Thyroid gland (tissue), 4 donors: ENCODE measurements around the gene SCGB3A1. TPM values are rescaled to one million over a fixed set of nuclear protein-coding genes. Genes with fewer than 3 reads are reported as not detected.
A peak's percentile ranks its signal among the peaks of the same experiment; 100 is the strongest.

ENCODE experiments used
- DNase-seq, 2 donors: peaks; one replicate each; pipeline ENCODE4 v3.0.0-alpha.2; 2019
- H3K27ac ChIP-seq, 3 donors: fragments of 200-600 bp; sonication (generic); 1 replicate in 2 of 3; 2 replicates in 1 of 3; pipeline ENCODE4 v1.5.1; 2016 to 2019; ENCODE audit warnings: mild to moderate bottlenecking in 1 of 3, moderate library complexity in 1 of 3
- H3K27me3 ChIP-seq: fragments of 200-600 bp; sonication (generic); one replicate; pipeline ENCODE4 v1.5.1; 2019
- H3K36me3 ChIP-seq, 2 donors: fragments of 200-600 bp; sonication (generic); one replicate each; pipeline ENCODE4 v1.5.1; 2016 to 2019
- H3K4me1 ChIP-seq, 2 donors: fragments of 200-600 bp; sonication (generic); one replicate each; pipeline ENCODE4 v1.5.1; 2017 to 2019
- H3K4me3 ChIP-seq, 3 donors: fragments of 200-600 bp; sonication (generic); replicated peaks in 1 of 3; 1 replicate in 2 of 3; 2 replicates in 1 of 3; pipeline ENCODE4 v1.5.1; 2016; ENCODE audit warnings: mild to moderate bottlenecking in 1 of 3
- H3K9me3 ChIP-seq: fragments of 200-600 bp; sonication (generic); one replicate; pipeline ENCODE4 v1.5.1; 2017
- POLR2A ChIP-seq, 2 donors: fragments of 450-650 bp; IDR thresholded peaks; one replicate each; pipeline ENCODE4 v1.6.1; 2017; ENCODE audit warnings: antibody characterized with exemption in 2 of 2, mild to moderate bottlenecking in 2 of 2, moderate library complexity in 1 of 2
- WGBS, 2 donors: methylation state at CpG; one replicate each; pipeline ENCODE4 v1.1.5; 2017; 5-methylcytosine and 5-hydroxymethylcytosine counted together
- intact Hi-C: fragments of 100-400 bp; cut with DNase I; formaldehyde crosslinking; loops from one replicate; pipeline ENCODE4 v1.15.1; 2023
- total RNA-seq, 4 donors: library from RNA; depleted of rRNA; stranded (reverse); fragments of >200 nt; gene quantifications; one replicate each; pipeline ENCODE4 v1.2.3, GENCODE V29; 2016
- TF ChIP-seq, protein P1 (sequence below), 6 experiments: fragments of 200-600 bp in 3 of 6; fragments of 450-650 bp in 3 of 6; sonication (generic) in 3 of 6; IDR thresholded peaks; one replicate each; pipeline ENCODE4 v1.5.1; 2016 to 2019; ENCODE audit warnings: antibody characterized with exemption in 6 of 6, mild to moderate bottlenecking in 2 of 6, inconsistent platforms in 1 of 6, moderate library complexity in 1 of 6

SCGB3A1 gene
- total RNA-seq, 4 donors from 2014 or later = 1.0 to 8.1 (median 3.5) TPM; not detected in 1

DNA sequence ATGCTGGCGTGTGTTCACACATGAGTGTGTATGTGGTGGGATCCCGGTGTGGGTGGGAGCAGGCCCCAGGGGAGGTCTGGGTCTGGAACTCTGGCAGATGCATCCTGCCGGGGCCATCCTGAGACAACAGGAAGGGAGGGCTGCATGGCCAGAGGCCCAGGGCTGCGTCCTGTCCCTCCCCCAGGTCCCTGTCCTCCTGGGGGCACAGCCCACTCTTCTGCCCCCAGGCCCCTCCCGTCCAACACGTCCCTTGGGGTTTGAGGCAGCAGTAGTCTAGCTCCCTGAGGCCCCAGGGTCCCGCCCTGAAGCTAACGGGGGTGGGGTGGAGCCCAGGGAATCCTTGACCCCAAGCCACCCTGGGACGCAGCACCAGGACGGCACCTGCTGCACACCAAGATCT is 41.5 kb upstream of the SCGB3A1 start:
- no peak for TF ChIP-seq POLR2A (IDR thresholded peaks at IDR 0.05)
- TF ChIP-seq, protein P1, sequence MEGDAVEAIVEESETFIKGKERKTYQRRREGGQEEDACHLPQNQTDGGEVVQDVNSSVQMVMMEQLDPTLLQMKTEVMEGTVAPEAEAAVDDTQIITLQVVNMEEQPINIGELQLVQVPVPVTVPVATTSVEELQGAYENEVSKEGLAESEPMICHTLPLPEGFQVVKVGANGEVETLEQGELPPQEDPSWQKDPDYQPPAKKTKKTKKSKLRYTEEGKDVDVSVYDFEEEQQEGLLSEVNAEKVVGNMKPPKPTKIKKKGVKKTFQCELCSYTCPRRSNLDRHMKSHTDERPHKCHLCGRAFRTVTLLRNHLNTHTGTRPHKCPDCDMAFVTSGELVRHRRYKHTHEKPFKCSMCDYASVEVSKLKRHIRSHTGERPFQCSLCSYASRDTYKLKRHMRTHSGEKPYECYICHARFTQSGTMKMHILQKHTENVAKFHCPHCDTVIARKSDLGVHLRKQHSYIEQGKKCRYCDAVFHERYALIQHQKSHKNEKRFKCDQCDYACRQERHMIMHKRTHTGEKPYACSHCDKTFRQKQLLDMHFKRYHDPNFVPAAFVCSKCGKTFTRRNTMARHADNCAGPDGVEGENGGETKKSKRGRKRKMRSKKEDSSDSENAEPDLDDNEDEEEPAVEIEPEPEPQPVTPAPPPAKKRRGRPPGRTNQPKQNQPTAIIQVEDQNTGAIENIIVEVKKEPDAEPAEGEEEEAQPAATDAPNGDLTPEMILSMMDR (IDR thresholded peaks at IDR 0.05) = no peak
- DNase-seq = peak in 1 of 2 donors; percentile 30
- Histone ChIP-seq H3K9me3 (no peaks in the 10 kb centered on the region), H3K27me3 (no peaks in the 10 kb centered on the region), H3K27ac (no peak overlapping the region), H3K4me3 (no peak overlapping the region), H3K4me1 (no peaks in the 10 kb centered on the region), H3K36me3 (no peaks in the 10 kb centered on the region)
- WGBS, 2 donors = 76 to 84% methylated on average over 8 to 9 of the region's 10 CpGs
- intact Hi-C loops = no loop called here

DNA sequence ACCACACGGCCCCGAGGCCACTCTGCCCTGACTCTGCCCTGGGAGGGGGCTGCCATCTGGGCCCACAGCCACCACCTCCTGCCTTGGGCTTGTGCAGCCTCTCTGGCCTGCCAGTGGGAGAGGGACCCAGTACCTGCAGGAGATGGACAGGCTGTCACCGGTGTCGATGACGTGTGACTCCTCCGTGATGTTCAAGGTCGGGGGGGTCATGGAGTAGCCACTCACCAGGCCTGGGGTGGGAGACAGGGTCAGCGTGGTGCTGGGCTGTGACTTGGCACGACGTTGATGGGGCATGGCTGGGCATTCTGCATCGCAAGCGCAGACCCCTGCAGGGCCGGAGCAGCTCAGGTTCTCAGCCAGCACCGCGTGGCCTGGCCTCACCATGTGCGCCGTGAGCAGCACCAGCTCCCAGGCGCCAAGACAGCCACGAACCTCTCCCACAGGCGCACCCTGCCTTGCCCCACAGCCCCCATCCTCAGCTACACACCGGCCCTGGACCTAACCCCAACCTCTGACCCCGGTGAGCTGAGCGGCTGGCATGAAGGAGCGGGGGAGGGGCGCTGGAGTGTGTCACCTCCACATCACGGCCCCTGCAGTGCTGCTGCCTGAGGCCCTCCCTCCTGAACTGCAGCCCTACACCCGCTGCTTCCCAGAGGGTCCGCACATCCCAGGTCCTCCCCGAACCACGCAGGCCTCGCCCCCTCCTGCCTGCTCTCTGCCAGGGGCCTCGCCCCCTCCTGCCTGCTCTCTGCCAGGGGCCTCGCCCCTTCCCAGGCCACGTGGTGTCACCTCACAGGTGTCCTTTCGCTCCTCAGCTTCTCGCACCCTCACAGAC is 40.5 kb upstream of the SCGB3A1 start:
- DNase-seq = no peak
- H3K27me3 ChIP-seq = no peaks in the 10 kb centered on the region
- intact Hi-C loops = no loop called here
- TF ChIP-seq POLR2A (IDR thresholded peaks at IDR 0.05) = no peak
- TF ChIP-seq, protein P1 (IDR thresholded peaks at IDR 0.05) = no peak
- no peaks in the 10 kb centered on the region for H3K36me3 ChIP-seq
- 47 to 74% methylated on average over 22 to 23 of the region's 36 CpGs for WGBS, 2 donors
- H3K27ac ChIP-seq = no peak overlapping the region
- H3K4me3 ChIP-seq = no peak overlapping the region
- no peaks in the 10 kb centered on the region for H3K9me3 ChIP-seq
- no peaks in the 10 kb centered on the region for H3K4me1 ChIP-seq

DNA sequence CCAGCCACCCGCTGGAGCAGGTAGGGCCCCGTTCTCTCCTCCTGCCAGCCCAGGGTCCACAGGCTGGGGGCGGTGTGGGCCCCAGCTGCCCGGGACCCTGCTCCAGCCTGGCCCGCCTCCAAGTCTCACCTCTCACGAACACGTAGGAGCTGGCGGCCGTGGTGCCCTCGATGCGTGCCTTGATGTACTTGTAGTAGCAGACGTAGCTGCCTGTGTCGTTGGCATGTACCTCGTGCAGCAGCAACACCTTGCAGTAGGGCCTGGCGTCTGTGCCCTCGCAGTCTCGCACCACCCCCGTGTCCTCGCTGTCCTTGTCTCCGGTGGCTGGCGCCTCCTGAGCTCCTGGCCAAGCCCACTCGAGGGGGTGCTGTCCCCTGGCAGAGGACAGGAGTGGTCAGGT is 39.1 kb upstream of the SCGB3A1 start:
- Histone ChIP-seq H3K27ac (no peak overlapping the region), H3K4me3 (no peak overlapping the region), H3K9me3 (no peaks in the 10 kb centered on the region), H3K36me3 (no peaks in the 10 kb centered on the region), H3K27me3 (no peaks in the 10 kb centered on the region), H3K4me1 (no peaks in the 10 kb centered on the region)
- no peak for DNase-seq
- TF ChIP-seq, protein P1 (IDR thresholded peaks at IDR 0.05) = no peak
- no peak for TF ChIP-seq POLR2A (IDR thresholded peaks at IDR 0.05)
- WGBS, 2 donors = 92% methylated on average over 9 of the region's 22 CpGs; no CpG with 5 or more reads in 1 of the 2 donors
- intact Hi-C loops = no loop called here

DNA sequence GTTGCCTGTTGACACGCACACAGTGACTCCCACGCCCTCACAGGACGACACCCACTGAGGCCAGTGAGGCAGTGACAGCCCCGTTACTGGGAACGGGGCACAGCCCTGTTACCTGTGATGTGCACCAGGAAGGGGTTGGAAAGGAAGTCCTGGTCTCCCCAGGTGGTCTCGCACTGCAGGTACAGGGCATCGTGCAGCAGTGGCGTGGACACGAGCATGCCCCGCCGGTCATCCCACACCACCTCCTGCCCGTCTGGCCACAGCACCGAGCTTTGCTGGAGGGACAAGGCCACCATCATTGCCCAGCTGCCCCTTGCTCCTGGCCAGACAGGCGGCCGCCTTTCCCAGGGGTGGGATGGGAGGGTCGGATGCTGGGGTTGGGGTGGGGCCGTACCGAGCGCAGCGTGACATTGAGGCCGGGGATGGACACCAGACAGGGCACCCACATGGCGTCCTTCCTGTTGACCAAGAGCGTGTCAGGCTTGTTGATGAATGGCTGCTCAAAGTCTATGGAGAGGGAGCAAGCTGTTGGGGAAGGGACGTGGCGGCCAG is 38.6 kb upstream of the SCGB3A1 start:
- H3K4me3 ChIP-seq = no peak overlapping the region
- no peak overlapping the region for H3K27ac ChIP-seq
- no peaks in the 10 kb centered on the region for H3K27me3 ChIP-seq
- H3K4me1 ChIP-seq = no peaks in the 10 kb centered on the region
- no peaks in the 10 kb centered on the region for H3K9me3 ChIP-seq
- TF ChIP-seq, protein P1 (IDR thresholded peaks at IDR 0.05) = no peak
- no peak for TF ChIP-seq POLR2A (IDR thresholded peaks at IDR 0.05)
- 85 to 93% methylated on average over 9 to 21 of the region's 25 CpGs for WGBS, 2 donors
- DNase-seq = no peak
- intact Hi-C loops = no loop called here
- no peaks in the 10 kb centered on the region for H3K36me3 ChIP-seq
